Nephron (organoid): ENCODE data around the gene SOCS1.
"Not testable (repeated sequence)": the region's sequence is repeated elsewhere in the genome, so short reads cannot be mapped to it uniquely, and the experiment has no call there.

Experiments used
- H3K27ac Mint-ChIP-seq, 3 experiments: 2 replicates each; pipeline ENCODE4 v1.8.0; 2020; ENCODE audit warnings: mixed read lengths in 3 of 3, mild to moderate bottlenecking in 2 of 3, moderate library complexity in 1 of 3
- H3K27me3 Mint-ChIP-seq: 2 replicates; pipeline ENCODE4 v1.8.0; 2021; ENCODE audit warnings: low read depth, mild to moderate bottlenecking, moderate library complexity, mixed read lengths
- H3K36me3 Mint-ChIP-seq: 2 replicates; pipeline ENCODE4 v1.8.0; 2020; ENCODE audit warnings: low read depth, mixed read lengths
- H3K4me1 Mint-ChIP-seq: 2 replicates; pipeline ENCODE4 v1.8.0; 2020; ENCODE audit warnings: mixed read lengths
- H3K4me3 Mint-ChIP-seq, 3 experiments: 2 replicates each; pipeline ENCODE4 v1.8.0; 2020; ENCODE audit warnings: mild to moderate bottlenecking in 3 of 3, mixed read lengths in 3 of 3, moderate library complexity in 2 of 3
- H3K9me3 Mint-ChIP-seq: 2 replicates; pipeline ENCODE4 v1.8.0; 2020; ENCODE audit warnings: mixed read lengths
- CTCF ChIP-seq, 3 experiments: fragments of 200-600 bp; sonication (generic); IDR thresholded peaks; one replicate each; pipeline ENCODE4 v1.5.0; 2021; ENCODE audit warnings: antibody characterized with exemption in 3 of 3; ENCODE audit not compliant: unreplicated experiment in 3 of 3

Gene SOCS1

GRCh38 chr16:11229432-11229831 lies 26.6 kb downstream of the SOCS1 start:
- peaks cover 5% of the 10 kb centered on the region for H3K4me1 Mint-ChIP-seq
- TF ChIP-seq CTCF (IDR thresholded peaks at IDR 0.05; ENCODE audit: unreplicated experiment in 3 of 3): no peak
- H3K27me3 Mint-ChIP-seq: peaks cover 4% of the 10 kb centered on the region
- H3K36me3 Mint-ChIP-seq: no peaks in the 10 kb centered on the region
- H3K4me3 Mint-ChIP-seq: no peak overlapping the region
- H3K9me3 Mint-ChIP-seq: no peaks in the 10 kb centered on the region
- no peak overlapping the region for H3K27ac Mint-ChIP-seq

- no peak for TF ChIP-seq CTCF (IDR thresholded peaks at IDR 0.05; ENCODE audit: unreplicated experiment in 3 of 3)
- H3K9me3 Mint-ChIP-seq: no peaks in the 10 kb centered on the region
- peaks cover 11% of the 10 kb centered on the region for H3K27me3 Mint-ChIP-seq
- H3K36me3 Mint-ChIP-seq: no peaks in the 10 kb centered on the region
- no peak overlapping the region for H3K27ac Mint-ChIP-seq
- H3K4me3 Mint-ChIP-seq: no peak overlapping the region
- H3K4me1 Mint-ChIP-seq: peaks cover under 1% of the 10 kb centered on the region
These were observed 30.1 kb downstream of the SOCS1 start for GRCh38 chr16:11225677-11226549.

GRCh38 chr16:11224894-11225676 lies 30.9 kb downstream of the SOCS1 start:
- Mint-ChIP-seq H3K9me3 (no peaks in the 10 kb centered on the region), H3K27ac (no peak overlapping the region), H3K4me3 (no peak overlapping the region), H3K4me1 (no peaks in the 10 kb centered on the region), H3K27me3 (peaks cover 11% of the 10 kb centered on the region), H3K36me3 (no peaks in the 10 kb centered on the region)
- no peak for TF ChIP-seq CTCF (IDR thresholded peaks at IDR 0.05; ENCODE audit: unreplicated experiment in 3 of 3)

GRCh38 chr16:11224096-11224893 lies 31.7 kb downstream of the SOCS1 start:
- no peak for TF ChIP-seq CTCF (IDR thresholded peaks at IDR 0.05; ENCODE audit: unreplicated experiment in 3 of 3)

GRCh38 chr16:11220507-11220906 lies 35.5 kb downstream of the SOCS1 start:
- not testable (repeated sequence) for H3K4me3 Mint-ChIP-seq, H3K4me1 Mint-ChIP-seq, H3K36me3 Mint-ChIP-seq, H3K27ac Mint-ChIP-seq
- peaks cover 14% of the 10 kb centered on the region for H3K9me3 Mint-ChIP-seq
- peaks cover 11% of the 10 kb centered on the region for H3K27me3 Mint-ChIP-seq

More at GRCh38 chr16:11224096-11224893, 31.7 kb downstream of the SOCS1 start:
- H3K9me3 Mint-ChIP-seq: no peaks in the 10 kb centered on the region
- H3K27ac Mint-ChIP-seq: no peak overlapping the region
- no peaks in the 10 kb centered on the region for H3K4me1 Mint-ChIP-seq
- no peak overlapping the region for H3K4me3 Mint-ChIP-seq
- H3K27me3 Mint-ChIP-seq: peaks cover 11% of the 10 kb centered on the region
- no peaks in the 10 kb centered on the region for H3K36me3 Mint-ChIP-seq

GRCh38 chr16:11219178-11219577 lies 36.8 kb downstream of the SOCS1 start:
- peaks cover 3% of the 10 kb centered on the region for H3K36me3 Mint-ChIP-seq
- H3K27ac Mint-ChIP-seq: no peak overlapping the region
- H3K9me3 Mint-ChIP-seq: peaks cover 14% of the 10 kb centered on the region
- no peak for TF ChIP-seq CTCF (IDR thresholded peaks at IDR 0.05; ENCODE audit: unreplicated experiment in 3 of 3)
- H3K27me3 Mint-ChIP-seq: peaks cover 7% of the 10 kb centered on the region
- H3K4me1 Mint-ChIP-seq: no peaks in the 10 kb centered on the region
- H3K4me3 Mint-ChIP-seq: no peak overlapping the region
